GM12878 (cell line): ENCODE data around the gene SLC3A2. TPM values are rescaled to one million over a fixed set of nuclear protein-coding genes. Genes with fewer than 3 reads are reported as not detected.

ENCODE experiments used
- ATAC-seq: fragments of 200-7000 bp; cut with Tn5 transposase; 3 replicates; pipeline ENCODE4 v1.9.1; 2020; ENCODE audit warnings: mild to moderate bottlenecking, moderate library complexity
- BruUV-seq: library from RNA; stranded (reverse); fragments of 400-500 nt; replicated peaks from 2 replicates; lab custom pipeline; 2021; lab: Mats Ljungman, UMichigan
- CTCF ChIA-PET: fragments of 300-600 bp; sonication (Branson Sonifier 250); formaldehyde crosslinking; extraction: SDS; loops from one replicate; lab custom pipeline; 2021; ENCODE audit warnings: inconsistent platforms; lab: Yijun Ruan, JAX
- POLR2A ChIA-PET: fragments of 350-600 bp; formaldehyde crosslinking; extraction: SDS; loops from one replicate; lab custom pipeline; 2021; ENCODE audit warnings: inconsistent platforms; lab: Charles Lee
- RAD21 ChIA-PET: fragments of 300-600 bp; sonication (Branson Sonifier 250); formaldehyde crosslinking; loops from one replicate; lab custom pipeline; 2023; ENCODE audit warnings: antibody characterized with exemption; ENCODE audit not compliant: unreplicated experiment; lab: Charles Lee
- SMC1A ChIA-PET: fragments of 300-600 bp; sonication (Branson Sonifier 250); formaldehyde crosslinking; loops from one replicate; lab custom pipeline; 2023; ENCODE audit not compliant: unreplicated experiment, uncharacterized antibody; lab: Charles Lee
- DNase-seq: peaks from one replicate; pipeline ENCODE4 v3.0.0-alpha.2; 2011; ENCODE audit warnings: low read depth, low spot score
- FAIRE-seq: peaks from 3 replicates; lab custom pipeline; 2011; peaks lifted over from hg19 to GRCh38; lab: Jason Lieb, UNC
- H2AFZ ChIP-seq: 2 replicates; pipeline ENCODE4 v1.6.0; 2011; ENCODE audit warnings: low read depth, low read length, control low read depth; ENCODE audit not compliant: control insufficient read depth
- H3K27ac ChIP-seq: 2 replicates; pipeline ENCODE4 v1.5.1; 2011; ENCODE audit warnings: control low read depth; ENCODE audit not compliant: control insufficient read depth, insufficient read depth
- H3K27me3 ChIP-seq, 2 experiments: replicated peaks in 1 of 2; 2 replicates each; pipeline versions ENCODE4 v1.6.0 to v1.6.1; 2011; ENCODE audit warnings: low read length in 1 of 2; ENCODE audit not compliant: control insufficient read depth in 2 of 2, insufficient read depth in 2 of 2
- H3K36me3 ChIP-seq, 2 experiments: 2 replicates each; pipeline ENCODE4 v1.5.1; 2011; ENCODE audit warnings: low read length in 1 of 2; ENCODE audit not compliant: control insufficient read depth in 2 of 2, insufficient read depth in 2 of 2
- H3K4me1 ChIP-seq: 2 replicates; pipeline ENCODE4 v1.6.1; 2011; ENCODE audit warnings: mild to moderate bottlenecking, low read length, moderate library complexity, mixed read lengths; ENCODE audit not compliant: control insufficient read depth, insufficient read depth
- H3K4me2 ChIP-seq: 2 replicates; pipeline ENCODE4 v1.6.0; 2011; ENCODE audit warnings: control low read depth; ENCODE audit not compliant: control insufficient read depth, insufficient read depth
- H3K4me3 ChIP-seq: fragments of 200-600 bp; sonication (generic); 2 replicates; pipeline ENCODE4 v1.5.1; 2016
- H3K79me2 ChIP-seq: 2 replicates; pipeline ENCODE4 v1.6.0; 2011; ENCODE audit warnings: low read length; ENCODE audit not compliant: control insufficient read depth, insufficient read depth
- H3K9ac ChIP-seq: 2 replicates; pipeline ENCODE4 v1.8.0; 2011; ENCODE audit warnings: low read length, control low read depth, mixed read lengths; ENCODE audit not compliant: control insufficient read depth, insufficient read depth
- H3K9me3 ChIP-seq: replicated peaks from 3 replicates; pipeline ENCODE4 v1.5.1; 2011; ENCODE audit warnings: mild to moderate bottlenecking, low read length; ENCODE audit not compliant: control insufficient read depth, insufficient read depth
- H4K20me1 ChIP-seq: 2 replicates; pipeline ENCODE4 v1.6.0; 2011; ENCODE audit not compliant: control insufficient read depth, insufficient read depth
- ATF7 ChIP-seq: fragments of 450-650 bp; IDR thresholded peaks from 2 replicates; pipeline ENCODE4 v1.6.1; 2016; ENCODE audit warnings: low read depth, mild to moderate bottlenecking
- EGR1 ChIP-seq, 2 experiments: IDR thresholded peaks; 1 replicate in 1 of 2; 2 replicates in 1 of 2; pipeline ENCODE4 v1.6.1; 2011 to 2012; ENCODE audit warnings: low read depth in 2 of 2, low read length in 2 of 2, borderline replicate concordance in 1 of 2, mild to moderate bottlenecking in 1 of 2, moderate library complexity in 1 of 2
- EZH2 ChIP-seq: IDR thresholded peaks from 2 replicates; pipeline ENCODE4 v1.6.1; 2012; ENCODE audit warnings: low read depth, mild to moderate bottlenecking, control low read depth, inconsistent platforms, low read length, borderline replicate concordance; ENCODE audit not compliant: control insufficient read depth
- IRF4 ChIP-seq: IDR thresholded peaks from 2 replicates; pipeline ENCODE4 v1.6.1; 2011; ENCODE audit warnings: low read depth, low read length
- PRDM15 ChIP-seq: fragments of 450-650 bp; formaldehyde crosslinking; IDR thresholded peaks from 2 replicates; pipeline ENCODE4 v1.4.0; 2020; ENCODE audit warnings: mild to moderate bottlenecking, moderate library complexity
- RAD21 ChIP-seq: IDR thresholded peaks from 2 replicates; pipeline ENCODE4 v1.6.1; 2011; ENCODE audit warnings: mild to moderate bottlenecking, low read depth, low read length, moderate library complexity; ENCODE audit not compliant: insufficient read depth
- RUNX3 ChIP-seq: IDR thresholded peaks from 2 replicates; pipeline ENCODE4 v1.6.1; 2012; ENCODE audit warnings: low read length, inconsistent platforms
- SRF ChIP-seq, 2 experiments: IDR thresholded peaks; 2 replicates each; pipeline ENCODE4 v1.6.1; 2011; ENCODE audit warnings: low read depth in 2 of 2, low read length in 2 of 2, mild to moderate bottlenecking in 1 of 2, moderate library complexity in 1 of 2
- USF2 ChIP-seq: IDR thresholded peaks from 2 replicates; pipeline ENCODE4 v1.6.1; 2011; ENCODE audit warnings: low read depth, low read length, improper control_type of control experiment, borderline replicate concordance
- ZBED1 ChIP-seq: IDR thresholded peaks from 2 replicates; pipeline ENCODE4 v1.6.1; 2016; ENCODE audit warnings: borderline replicate concordance
- ZNF24 ChIP-seq: fragments of 450-650 bp; IDR thresholded peaks from 2 replicates; pipeline ENCODE4 v1.6.1; 2017; ENCODE audit warnings: antibody characterized with exemption, mild to moderate bottlenecking
- ZNF274 ChIP-seq: IDR thresholded peaks from one replicate; pipeline ENCODE4 v1.8.0; 2011; ENCODE audit not compliant: insufficient read length, insufficient read depth
- ZZZ3 ChIP-seq: IDR thresholded peaks from 2 replicates; pipeline ENCODE4 v1.6.1; 2011; ENCODE audit warnings: low read depth; ENCODE audit not compliant: control insufficient read depth, insufficient read length
- WGBS: methylation state at CpG from one replicate; pipeline ENCODE4 v1.1.6; 2016; ENCODE audit warnings: low lambda C conversion rate; ENCODE audit not compliant: insufficient replicate concordance, insufficient coverage; ENCODE audit errors: missing lambda C conversion rate; 5-methylcytosine and 5-hydroxymethylcytosine counted together
- in situ Hi-C: fragments of 300-500 bp; cut with MboI; formaldehyde crosslinking; loops from 9 replicates; pipeline ENCODE4 v1.14.3; 2018; ENCODE audit warnings: mixed read lengths
- intact Hi-C: fragments of 100-400 bp; cut with micrococcal nuclease; formaldehyde crosslinking; loops from one replicate; pipeline ENCODE4 v1.14.2; 2022; ENCODE audit not compliant: unreplicated experiment
- polyA plus RNA-seq, 11 experiments: library from polyadenylated mRNA; depleted of rRNA in 4 of 11; unstranded in 6 of 11; stranded (reverse) in 5 of 11; fragments of >200 nt; fragmentation: Nextera tagmentation in 4 of 11; fragmentation: Illumina TruSeq in 1 of 11; extraction: Ambion mirVana in 4 of 11; extraction: Trizol in 1 of 11; gene quantifications; 1 replicate in 1 of 11; 2 replicates in 10 of 11; pipeline versions ENCODE4 v1.2.1 to v1.2.3, GENCODE V29; 2011 to 2016; ENCODE audit warnings: inconsistent platforms in 2 of 11, missing spikeins in 2 of 11, low read depth in 1 of 11
- total RNA-seq, 4 experiments: library from RNA; depleted of rRNA in 3 of 4; stranded (reverse); fragments of >200 nt in 3 of 4; fragmentation: Illumina TruSeq in 1 of 4; extraction: Trizol in 1 of 4; gene quantifications; 2 replicates each; pipeline versions ENCODE4 v1.2.1 to v1.2.3, GENCODE V29; 2013 to 2021
- TF ChIP-seq, protein P1 (sequence below): IDR thresholded peaks from 2 replicates; pipeline ENCODE4 v1.6.1; 2012; ENCODE audit warnings: low read length, inconsistent platforms

Gene SLC3A2
- total and polyA plus RNA-seq, 10 of the 15 experiments (the other 5 are each of a cell fraction or from before 2014, with no cell fraction given) = 6.9 to 158 (median 106) TPM

- no peak for TF ChIP-seq USF2
- no peak for TF ChIP-seq ZNF274
- no peak for TF ChIP-seq EZH2
- no peak for TF ChIP-seq ZZZ3
- no peak for TF ChIP-seq ATF7
- TF ChIP-seq, protein P1, sequence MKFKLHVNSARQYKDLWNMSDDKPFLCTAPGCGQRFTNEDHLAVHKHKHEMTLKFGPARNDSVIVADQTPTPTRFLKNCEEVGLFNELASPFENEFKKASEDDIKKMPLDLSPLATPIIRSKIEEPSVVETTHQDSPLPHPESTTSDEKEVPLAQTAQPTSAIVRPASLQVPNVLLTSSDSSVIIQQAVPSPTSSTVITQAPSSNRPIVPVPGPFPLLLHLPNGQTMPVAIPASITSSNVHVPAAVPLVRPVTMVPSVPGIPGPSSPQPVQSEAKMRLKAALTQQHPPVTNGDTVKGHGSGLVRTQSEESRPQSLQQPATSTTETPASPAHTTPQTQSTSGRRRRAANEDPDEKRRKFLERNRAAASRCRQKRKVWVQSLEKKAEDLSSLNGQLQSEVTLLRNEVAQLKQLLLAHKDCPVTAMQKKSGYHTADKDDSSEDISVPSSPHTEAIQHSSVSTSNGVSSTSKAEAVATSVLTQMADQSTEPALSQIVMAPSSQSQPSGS = no peak
- TF ChIP-seq EGR1 (IDR thresholded peaks at IDR 0.05; ENCODE audit: borderline replicate concordance in 1 of 2, low read depth in 2 of 2, low read length in 2 of 2) = no peak
- TF ChIP-seq IRF4 = no peak
These were observed 37.3 kb downstream of the SLC3A2 start (continued) for GRCh38 chr11:62917906-62918502.

GRCh38 chr11:62918531-62918930 is 37.8 kb downstream of the SLC3A2 start:
- Histone ChIP-seq H3K79me2 (no peaks in the 10 kb centered on the region), H3K9me3 (no peaks in the 10 kb centered on the region), H3K4me2 (no peak overlapping the region), H3K36me3 (no peaks in the 10 kb centered on the region), H4K20me1 (no peaks in the 10 kb centered on the region), H3K27ac (no peak overlapping the region), H3K4me1 (peaks cover 9% of the 10 kb centered on the region), H3K27me3 (peaks cover 2 to 4% of the 10 kb centered on the region in 2 experiments; a peak in 2 of 4 replicates), H3K9ac (no peak overlapping the region), H2AFZ (no peak overlapping the region), H3K4me3 (no peak overlapping the region)
- SMC1A ChIA-PET = interaction anchor here (0.6 to 1.3 kb wide), 3 partner anchors 13 to 17 kb away, joined by 3 to 5 read pairs (median 4); no protein-coding TSS in a partner anchor
- TF ChIP-seq PRDM15 (CRISPR knock-in tag) = no peak
- no peak for TF ChIP-seq RUNX3
- TF ChIP-seq ZNF24 = no peak
- no peak for TF ChIP-seq ZZZ3
- TF ChIP-seq SRF (IDR thresholded peaks at IDR 0.05; ENCODE audit: low read depth in 2 of 2, low read length in 2 of 2) = no peak
- TF ChIP-seq RAD21 = no peak
- TF ChIP-seq ZBED1 = no peak
- RAD21 ChIA-PET = no interaction called here
- ATAC-seq (no peak), FAIRE-seq (no peak), DNase-seq (no peak)
- in situ Hi-C loops (no loop called here), intact Hi-C loops (no loop called here)
- CTCF ChIA-PET = interaction anchor here (1.2 to 7.1 kb wide), 3 partner anchors 10 to 105 kb away, joined by 3 to 45 read pairs (median 8); no protein-coding TSS in a partner anchor
- no TSS peak for BruUV-seq
- WGBS = 9% methylated on average over 5 of the region's 5 CpGs
- POLR2A ChIA-PET = no interaction called here
